ENCODE measurements around the gene FGD4. TPM values are rescaled to one million over a fixed set of nuclear protein-coding genes. Genes with fewer than 3 reads are reported as not detected.

Gene FGD4
- total and polyA plus RNA-seq, 2 of the 4 experiments (the other 2 are of a cell fraction), result 2.1 to 8.8 TPM

DNA sequence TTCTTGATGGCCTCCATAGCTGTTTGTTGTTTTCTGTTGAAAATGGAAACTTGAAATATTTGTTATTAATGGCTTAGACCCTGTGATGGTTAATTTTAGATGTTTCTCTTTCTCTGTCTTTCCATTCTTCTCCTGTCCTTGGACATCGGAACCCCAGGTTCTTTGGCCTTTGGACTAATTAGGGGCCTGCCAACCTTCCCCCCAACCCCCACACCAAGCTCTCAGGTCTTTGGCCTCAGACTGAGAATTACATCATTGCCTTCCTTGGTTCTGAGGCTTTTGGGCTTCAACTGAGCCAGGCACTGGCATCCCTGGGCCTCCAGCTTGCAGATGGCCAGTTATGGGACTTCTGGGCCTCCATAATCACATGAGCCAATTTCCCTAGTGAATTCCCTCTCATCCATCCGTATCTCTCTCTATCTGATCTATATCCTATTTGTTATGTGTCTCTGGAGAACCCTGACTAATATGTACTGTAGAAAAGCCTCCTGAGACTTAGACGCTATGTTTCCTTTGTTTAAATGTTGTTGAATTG is 71.6 kb downstream of the FGD4 start:
- Histone ChIP-seq H2AFZ (replicated peaks; ENCODE audit: low read length, poor library complexity) (no peak overlapping the region), H4K8ac (ENCODE audit: low read depth in 2 of 2, low read length in 2 of 2) (no peak overlapping the region), H2BK15ac (ENCODE audit: low read depth, low read length) (peak overlapping the region; percentile 61; the same call in 1 of the 3 replicates), H3K14ac (replicated peaks; ENCODE audit: low read depth, low read length) (peak overlapping the region; percentile 52; the same call in 1 of the 2 replicates), H3K79me1 (ENCODE audit: low read depth in 1 of 2, low read length in 2 of 2) (no peaks in the 10 kb centered on the region), H4K5ac (ENCODE audit: low read depth, low read length) (no peak overlapping the region), H3K9me3 (ENCODE audit: control insufficient read depth, insufficient read depth, low read length) (no peaks in the 10 kb centered on the region), H2BK5ac (ENCODE audit: low read depth, low read length, poor library complexity, severe bottlenecking) (no peak overlapping the region), H3K27ac (ENCODE audit: insufficient read depth, low read length) (no peak overlapping the region), H3K23ac (ENCODE audit: low read depth, low read length) (no peak overlapping the region), H2AK9ac (replicated peaks; ENCODE audit: low read depth, low read length, poor library complexity) (no peak overlapping the region), H3K18ac (ENCODE audit: low read depth, low read length) (no peak overlapping the region), H3K4me2 (ENCODE audit: low read depth, low read length) (no peak overlapping the region), H3K9me1 (ENCODE audit: insufficient read depth, low read length) (peaks cover 6% of the 10 kb centered on the region), H2BK120ac (ENCODE audit: low read depth, low read length) (peak overlapping the region; percentile 38; the same call in 1 of the 2 replicates), H4K20me1 (ENCODE audit: insufficient read depth, low read length) (no peaks in the 10 kb centered on the region), H3K4me1 (ENCODE audit: control insufficient read depth, insufficient read depth, low read length) (peaks cover 3% of the 10 kb centered on the region; the same call in 1 of the 2 replicates), H3K36me3 (ENCODE audit: control insufficient read depth, insufficient read depth, low read length) (no peaks in the 10 kb centered on the region), H3K4ac (ENCODE audit: low read depth, low read length) (peak overlapping the region; percentile 9; the same call in 1 of the 2 replicates), H4K91ac (ENCODE audit: insufficient read depth, low read depth, low read length) (0 out of 2 replicates have a peak overlapping the region, but pooled peaks have one; percentile 36), H3K4me3 (ENCODE audit: insufficient read depth, low read depth, low read length) (no peak overlapping the region), H3K27me3 (ENCODE audit: control insufficient read depth, insufficient read depth, low read length) (no peaks in the 10 kb centered on the region; the same call in 1 of the 2 replicates), H2BK20ac (ENCODE audit: low read depth, low read length) (peak overlapping the region; percentile 66; the same call in 1 of the 2 replicates), H2AK5ac (ENCODE audit: low read depth, low read length) (no peak overlapping the region; the same call in 1 of the 2 replicates), H3K56ac (ENCODE audit: extremely low read depth, insufficient read depth, low read length) (no peak overlapping the region), H3K9ac (ENCODE audit: low read depth, low read length) (no peak overlapping the region)
- in situ Hi-C loops (cut with MboI; ENCODE audit: low sequenced_read_pairs), result loop anchor here (25.0 kb wide), 1 partner anchor 1541 kb away; the partner anchor contains the start of gene ALG10
- intact Hi-C loops (cut with micrococcal nuclease), result no loop called here
- TF ChIP-seq ELK1 (IDR thresholded peaks at IDR 0.05; ENCODE audit: borderline replicate concordance, low read depth, low read length), result no peak
- no peak for TF ChIP-seq RAD21 (IDR thresholded peaks at IDR 0.05; ENCODE audit: low read length)
- no peak for TF ChIP-seq FOS (IDR thresholded peaks at IDR 0.05; ENCODE audit: low read depth, low read length)
- TF ChIP-seq RFX5 (IDR thresholded peaks at IDR 0.05; ENCODE audit: low read depth, low read length), result no peak
- no peak for TF ChIP-seq NFE2L2 (IDR thresholded peaks at IDR 0.05; ENCODE audit: low read depth, low read length)
- TF ChIP-seq SMC3 (IDR thresholded peaks at IDR 0.05; ENCODE audit: low read depth, low read length), result no peak
- no peak for TF ChIP-seq CHD1 (IDR thresholded peaks at IDR 0.05; ENCODE audit: low read depth, low read length)
- TF ChIP-seq MAFK (IDR thresholded peaks at IDR 0.05; ENCODE audit: low read depth, low read length), result no peak
- TF ChIP-seq CTCF (conservative IDR thresholded peaks at IDR 0.05; ENCODE audit: low read depth, low read length), result no peak
- no peak for TF ChIP-seq MXI1 (IDR thresholded peaks at IDR 0.05; ENCODE audit: borderline replicate concordance, low read depth, low read length)
- TF ChIP-seq CEBPB (IDR thresholded peaks at IDR 0.05; ENCODE audit: low read depth, low read length), result no peak
- TF ChIP-seq USF2 (IDR thresholded peaks at IDR 0.05; ENCODE audit: low read depth, low read length), result no peak
- TF ChIP-seq BHLHE40 (IDR thresholded peaks at IDR 0.05; ENCODE audit: low read depth, low read length), result no peak
- no peak for TF ChIP-seq MAZ (IDR thresholded peaks at IDR 0.05; ENCODE audit: borderline replicate concordance, low read depth, low read length)
- TF ChIP-seq POLR2A (IDR thresholded peaks at IDR 0.05; ENCODE audit: low read depth, low read length), result no peak
- no peak for TF ChIP-seq RCOR1 (IDR thresholded peaks at IDR 0.05; ENCODE audit: insufficient replicate concordance, low read length)
- WGBS, 2 experiments (ENCODE audit: extremely low coverage in 2 of 2, insufficient read length in 1 of 2), result no CpG with 5 or more reads among the region's 3 CpGs
- BruUV-seq (replicated peaks), result no TSS peak
- CTCF ChIA-PET, result no interaction called here
- ATAC-seq (ENCODE audit: low read depth), result no peak
- dilution Hi-C loops (cut with HindIII; ENCODE audit: low sequenced_read_pairs, unreplicated experiment), result no loop called here
- POLR2A ChIA-PET (ENCODE audit: unreplicated experiment), result no interaction called here
- no peak for DNase-seq

Measured in IMR-90 (cell line).